SKM-1 treated with dmso at 0.1 percent for 144 hours (cell line): Measurements from ENCODE around the gene CYP4F11.
"Not testable (repeated sequence)": the region's sequence is repeated elsewhere in the genome, so short reads cannot be mapped to it uniquely, and the experiment has no call there.

ENCODE experiments used
- DNase-seq: peaks from one replicate; lab custom pipeline; 2025; ENCODE audit not compliant: unreplicated experiment; lab: John Stamatoyannopoulos, UW

CYP4F11 gene

DNA sequence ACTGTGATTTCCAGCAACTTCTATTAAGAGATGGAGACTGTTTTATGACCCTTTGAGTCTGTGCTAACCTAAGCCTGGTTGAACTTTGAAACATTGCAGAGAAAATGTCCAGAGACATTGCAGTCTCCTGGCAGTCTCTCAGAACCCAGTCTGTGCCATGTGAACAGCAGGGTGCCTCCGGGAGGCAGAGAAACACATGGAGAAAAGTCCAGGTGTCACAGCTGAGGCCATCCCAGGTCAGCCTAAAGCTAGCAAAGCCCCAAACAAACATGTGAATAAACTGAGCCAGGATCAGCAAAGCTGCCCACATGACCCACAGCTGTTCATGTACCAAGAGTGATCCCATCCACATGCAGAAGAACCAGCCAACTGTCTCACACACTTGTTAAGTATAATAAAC lies 7.8 kb downstream of the CYP4F11 start:
- no peak for DNase-seq

DNA sequence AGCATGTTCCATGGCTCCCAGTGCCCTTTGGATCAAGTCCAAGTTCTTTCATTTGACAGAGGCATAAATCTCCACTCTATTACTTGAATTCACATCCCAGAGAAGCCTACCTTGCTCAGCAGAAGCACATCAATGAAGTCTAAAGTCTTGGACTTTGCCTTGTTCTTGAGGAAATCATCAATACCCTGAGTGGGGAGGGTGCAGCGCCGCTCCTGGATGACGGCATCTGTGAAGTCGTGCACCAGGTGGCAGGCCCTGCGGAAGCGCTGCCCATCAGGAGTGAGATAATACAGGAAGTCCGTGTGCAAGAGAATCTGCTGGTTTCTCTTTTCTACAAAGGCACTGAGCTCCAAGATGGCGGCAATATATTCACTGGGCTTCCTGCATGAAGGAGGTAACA lies 10.6 kb downstream of the CYP4F11 start:
- no peak for DNase-seq

DNA sequence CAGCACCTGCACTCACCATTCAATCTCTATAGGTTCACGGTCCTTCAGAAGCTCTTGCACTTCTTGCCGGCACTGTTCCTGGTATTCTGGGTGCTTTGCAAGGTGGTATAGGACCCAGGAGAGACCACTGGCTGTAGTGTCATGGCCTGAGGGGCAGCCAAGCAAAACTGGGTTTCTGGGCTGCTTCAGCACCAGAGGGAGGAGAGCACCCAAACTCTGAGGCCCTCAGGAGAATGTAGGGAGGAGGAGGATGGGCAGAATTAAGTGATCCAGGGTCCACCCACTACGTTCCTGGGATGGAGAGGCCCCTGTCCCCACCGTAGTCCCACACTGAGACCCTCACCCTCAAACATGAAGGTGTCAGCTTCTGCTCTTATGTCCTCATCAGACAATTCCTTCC lies 12.3 kb downstream of the CYP4F11 start:
- DNase-seq = no peak

DNA sequence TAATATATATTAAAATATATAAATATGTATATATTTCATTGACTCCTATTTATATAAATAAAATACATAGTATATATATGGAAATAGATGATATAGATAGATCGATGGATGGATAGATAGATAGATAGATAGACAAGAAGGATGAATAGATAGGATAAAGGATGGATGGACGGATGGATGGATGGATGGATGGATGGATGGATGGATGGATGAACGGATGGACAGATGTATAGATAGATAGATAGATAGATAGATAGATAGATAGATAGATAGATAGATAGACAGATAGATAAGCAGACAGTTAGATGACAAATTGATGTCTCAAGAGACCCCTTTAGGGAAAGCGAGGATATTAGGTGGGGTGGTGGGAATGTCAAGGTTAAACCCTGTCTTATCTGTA lies 15.1 kb downstream of the CYP4F11 start:
- no peak for DNase-seq

DNA sequence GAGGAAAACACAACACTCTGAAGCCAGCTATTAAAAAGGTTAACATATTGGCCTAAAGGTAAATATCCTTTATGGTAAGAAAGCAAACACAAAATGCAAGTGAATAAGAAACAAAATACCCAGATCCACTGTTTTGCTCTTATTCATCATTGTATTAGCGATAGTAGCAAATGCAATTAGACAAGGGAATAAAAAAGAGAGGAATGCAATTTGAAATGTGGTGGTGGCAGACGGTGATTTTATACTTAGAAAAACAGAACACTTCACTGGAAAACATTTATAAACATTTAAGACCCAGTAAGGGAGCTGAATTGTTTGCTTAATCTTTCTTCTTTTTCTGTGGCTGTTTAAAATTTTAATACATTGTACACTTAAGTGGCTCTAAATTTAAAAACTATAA lies 19.2 kb downstream of the CYP4F11 start:
- no peak for DNase-seq

DNA sequence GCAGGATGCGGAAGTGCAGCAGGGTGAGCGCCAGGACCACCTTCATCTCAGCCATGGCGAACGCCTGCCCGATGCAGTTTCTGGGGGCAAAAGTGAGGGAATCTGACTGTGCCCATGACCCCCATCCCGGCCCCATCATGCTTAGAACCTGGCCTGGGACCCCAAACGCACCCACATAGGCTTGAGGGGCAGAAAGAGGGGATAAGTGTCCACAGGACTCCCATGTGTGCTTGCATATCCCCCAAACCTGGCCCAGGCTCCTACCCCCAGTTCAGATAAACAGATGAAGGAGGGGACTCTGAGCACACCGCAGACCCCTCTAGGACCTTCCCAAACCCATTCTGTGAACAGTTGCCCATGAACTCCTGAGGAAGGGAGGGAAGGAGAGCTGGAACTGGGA lies 20.5 kb downstream of the CYP4F11 start:
- no peak for DNase-seq

DNA sequence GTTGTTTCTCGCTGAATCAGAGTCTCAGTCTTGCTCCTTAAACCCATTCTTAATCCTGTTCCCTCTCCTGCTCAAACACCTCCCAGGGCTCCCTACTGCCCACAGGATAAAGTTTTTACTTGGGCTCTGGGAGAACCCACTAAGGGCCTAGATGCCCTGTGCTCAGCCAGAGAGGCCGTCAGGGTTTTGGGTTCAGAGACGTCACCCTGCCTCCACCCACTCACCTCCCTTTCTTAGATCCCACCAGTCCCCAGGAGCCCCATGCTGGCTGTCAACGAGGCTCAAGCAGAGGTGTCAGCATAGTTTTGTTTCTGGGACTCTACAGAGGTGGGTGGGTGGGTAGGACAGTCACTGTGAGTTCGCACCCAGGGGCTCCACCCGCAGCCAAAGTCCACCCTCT lies 20.9 kb downstream of the CYP4F11 start:
- DNase-seq = no peak

DNA sequence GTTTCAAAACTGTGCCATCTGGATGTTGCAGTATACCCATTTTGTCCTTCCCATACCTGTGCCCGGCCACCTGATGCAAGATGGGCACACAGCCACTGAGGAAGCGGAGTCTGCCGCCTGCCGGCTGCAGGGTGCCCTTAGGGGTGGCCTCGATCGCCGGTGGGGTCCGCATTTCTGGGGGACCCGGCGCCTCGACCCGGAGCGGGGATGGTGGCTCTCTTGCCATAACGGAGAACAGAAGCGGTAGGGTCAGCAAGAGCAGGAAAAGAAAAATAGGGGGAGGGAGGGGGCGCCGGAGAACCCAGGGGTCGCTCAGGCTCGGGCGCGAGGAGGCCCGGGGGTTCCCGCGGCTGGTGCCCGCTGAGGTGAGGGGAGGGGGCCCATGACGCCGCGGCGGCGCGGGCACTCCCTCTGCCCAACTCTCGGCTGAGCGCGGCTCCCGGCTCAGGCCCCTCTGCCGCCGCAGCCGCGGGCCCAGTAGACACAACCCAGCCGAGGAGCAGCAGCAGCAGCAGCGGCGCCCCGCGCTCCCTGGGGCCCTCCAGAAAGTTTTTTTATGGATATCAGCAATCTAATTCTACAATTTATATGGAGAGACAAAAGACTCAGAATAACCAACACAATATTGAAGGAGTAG lies 22.6 kb downstream of the CYP4F11 start:
- DNase-seq = no peak

DNA sequence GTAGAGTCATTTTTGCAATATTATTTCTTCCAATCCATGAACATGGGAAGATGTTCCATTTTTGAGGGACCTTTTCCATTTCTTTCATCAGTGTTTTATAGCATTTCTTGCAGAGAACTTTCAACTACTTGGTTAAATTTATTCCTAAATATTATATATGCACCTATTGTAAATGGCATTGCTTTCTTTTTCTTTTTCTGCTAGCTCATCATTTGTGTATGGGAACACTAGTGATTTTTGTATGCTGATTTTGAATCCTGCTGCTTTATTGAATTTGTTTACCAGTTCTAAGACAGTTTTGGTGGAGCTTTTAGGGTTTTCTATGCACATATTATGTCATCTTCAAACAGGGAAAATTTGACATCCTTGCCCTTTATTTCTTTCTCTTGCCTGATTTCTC lies 29.3 kb downstream of the CYP4F11 start:
- no peak for DNase-seq

DNA sequence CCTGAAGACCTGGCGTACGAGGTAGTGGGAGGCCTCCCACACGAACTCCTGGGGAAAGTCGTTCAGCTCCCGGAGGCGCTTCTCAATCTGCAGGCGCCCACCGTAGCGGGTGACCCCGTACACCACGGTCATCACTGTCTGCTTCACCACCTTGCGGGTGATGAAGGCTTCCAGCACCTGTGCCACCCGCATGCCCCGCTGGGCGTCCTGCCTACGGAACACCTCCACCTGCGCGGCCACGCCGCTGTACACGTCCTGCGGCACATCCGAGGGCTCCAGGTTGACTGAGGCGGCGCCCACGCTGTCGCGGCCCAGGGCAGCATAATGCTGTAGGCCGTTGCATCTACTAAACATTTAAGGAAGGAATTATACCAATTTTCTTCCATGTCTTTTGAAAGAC lies 31.4 kb downstream of the CYP4F11 start:
- DNase-seq = not testable (repeated sequence)

DNA sequence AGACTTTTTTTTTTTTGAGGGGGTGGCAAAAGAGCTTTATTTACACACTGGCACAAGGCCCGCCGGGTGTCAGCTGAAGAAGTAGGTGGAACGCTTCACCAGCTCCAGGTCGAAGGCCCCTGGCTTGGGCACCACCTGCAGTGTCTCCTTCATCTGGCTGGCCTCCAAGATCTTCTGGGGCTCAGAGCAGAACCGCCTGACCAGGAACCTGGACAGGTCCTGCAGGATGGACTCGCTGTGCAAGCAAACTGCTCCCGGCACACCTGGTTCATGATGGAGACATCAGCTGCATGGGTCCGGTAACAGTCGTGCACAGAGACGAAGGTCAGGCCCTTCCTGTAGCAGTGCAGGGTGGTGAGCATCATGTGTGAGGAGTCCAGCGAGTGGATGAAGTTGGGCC lies 32.1 kb downstream of the CYP4F11 start:
- no peak for DNase-seq

DNA sequence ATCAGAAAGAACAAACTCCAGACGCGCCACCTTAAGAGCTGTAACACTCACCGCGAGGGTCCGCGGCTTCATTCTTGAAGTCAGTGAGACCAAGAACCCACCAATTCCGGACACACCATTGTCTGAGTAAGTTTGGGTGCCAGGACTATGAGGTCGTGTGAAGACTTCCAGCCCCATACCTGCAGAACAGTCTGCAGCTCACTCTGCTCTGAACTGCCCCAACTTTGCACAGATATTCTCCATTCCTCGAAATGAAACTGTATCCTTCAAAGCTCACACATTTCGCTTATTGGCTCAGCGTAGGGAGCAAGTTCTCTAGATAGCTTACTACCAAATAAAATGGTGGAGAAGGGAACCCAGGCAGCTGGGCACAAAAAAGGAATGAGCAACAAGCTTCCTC lies 33.8 kb downstream of the CYP4F11 start:
- no peak for DNase-seq

DNA sequence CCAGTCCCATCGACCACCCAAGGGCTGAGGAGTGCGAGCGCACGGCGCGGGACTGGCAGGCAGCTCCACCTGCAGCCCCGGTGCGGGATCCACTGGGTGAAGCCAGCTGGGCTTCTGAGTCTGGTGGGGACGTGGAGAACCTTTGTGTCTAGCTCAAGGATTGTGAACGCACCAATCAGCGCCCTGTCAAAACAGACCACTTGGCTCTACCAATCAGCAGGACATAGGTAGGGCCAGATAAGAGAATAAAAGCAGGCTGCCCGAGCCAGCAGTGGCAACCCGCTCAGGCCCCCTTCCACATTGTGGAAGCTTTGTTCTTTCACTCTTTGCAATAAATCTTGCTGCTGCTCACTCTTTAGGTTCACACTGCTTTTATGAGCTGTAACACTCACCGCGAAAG lies 34.3 kb downstream of the CYP4F11 start:
- DNase-seq = not testable (repeated sequence)

DNA sequence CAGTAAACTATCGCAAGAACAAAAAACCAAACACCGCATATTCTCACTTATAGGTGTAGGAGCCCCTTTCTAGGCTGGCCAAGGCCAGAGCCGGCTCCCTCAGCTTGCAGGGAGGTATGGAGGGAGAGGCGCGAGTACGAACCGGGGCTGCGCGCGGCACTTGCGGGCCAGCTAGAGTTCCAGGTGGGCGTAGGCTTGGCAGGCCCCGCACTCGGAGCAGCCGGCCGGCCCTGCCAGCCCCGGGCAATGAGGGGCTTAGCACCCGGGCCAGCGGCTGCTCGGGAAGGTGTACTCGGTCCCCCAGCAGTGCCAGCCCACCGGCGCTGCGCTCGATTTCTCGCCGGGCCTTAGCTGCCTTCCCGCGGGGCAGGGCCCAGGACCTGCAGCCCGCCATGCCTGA lies 34.8 kb downstream of the CYP4F11 start:
- DNase-seq = not testable (repeated sequence)

DNA sequence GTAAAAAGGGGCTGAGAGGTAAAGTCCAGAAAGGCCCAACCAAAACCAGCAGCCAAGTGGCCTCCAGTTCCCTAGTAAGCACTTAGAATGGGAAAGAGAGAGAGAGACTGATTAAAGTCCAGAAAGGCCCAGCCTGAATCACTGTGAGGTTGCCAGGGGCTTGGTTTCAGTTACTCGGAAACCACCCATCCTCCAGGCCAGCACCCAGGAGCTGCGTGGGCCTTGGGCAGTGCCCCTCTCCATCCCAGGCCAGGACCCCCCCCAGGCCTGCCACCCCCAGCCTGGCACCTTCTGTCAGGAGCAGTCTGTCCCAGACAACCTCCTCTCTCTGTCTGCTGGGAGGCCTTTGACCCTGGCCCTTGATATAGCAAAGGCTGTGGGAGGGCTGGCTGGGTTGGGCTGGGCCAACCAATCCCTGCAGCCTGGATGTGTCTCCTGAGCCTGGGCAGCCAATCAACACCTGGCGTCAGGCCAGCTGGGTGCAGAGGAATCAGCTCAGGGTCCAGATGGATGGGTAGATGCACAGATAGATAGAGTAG lies 36.5 kb downstream of the CYP4F11 start, which contains the start of gene CYP4F2:
Gene CYP4F2, minus strand, starts transcription at position 337 of the 539 bp plus-strand sequence. CDS start 463 bp downstream, outside the sequence.
- no peak for DNase-seq

DNA sequence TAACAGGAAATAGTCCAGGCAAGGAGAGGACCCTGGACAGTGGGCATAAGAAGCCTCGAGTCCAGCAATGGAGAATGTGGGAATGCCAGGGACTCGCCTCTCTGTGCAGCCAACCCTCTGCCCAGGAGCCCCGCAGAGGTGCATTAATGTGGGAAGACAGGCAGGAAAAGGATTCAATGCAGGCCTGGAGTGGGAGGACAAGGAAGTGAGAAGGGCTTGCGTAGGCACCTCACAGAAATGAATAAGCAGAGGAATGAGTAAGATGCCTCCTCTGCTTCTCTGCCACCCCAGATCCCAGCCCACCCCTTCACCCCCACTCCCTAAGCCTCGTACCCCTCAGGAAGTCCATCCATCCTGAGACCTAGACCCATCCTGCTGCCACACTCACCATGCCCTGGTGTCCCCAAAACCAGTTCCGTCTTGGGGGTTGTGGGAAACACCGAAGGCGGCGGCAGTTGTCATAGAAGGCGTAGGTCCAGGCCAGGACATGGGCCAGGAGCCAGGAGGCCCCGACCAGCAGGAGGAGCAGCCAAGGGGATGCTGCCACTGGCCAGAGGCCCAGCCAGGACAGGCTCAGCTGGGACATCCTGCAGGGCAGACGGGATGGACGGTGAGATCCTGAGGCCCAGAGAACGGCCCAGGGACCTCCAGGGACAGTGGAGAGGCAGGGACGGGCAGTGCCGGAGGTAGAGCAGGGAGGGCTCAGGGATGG lies 37.1 kb downstream of the CYP4F11 start:
- no peak for DNase-seq

DNA sequence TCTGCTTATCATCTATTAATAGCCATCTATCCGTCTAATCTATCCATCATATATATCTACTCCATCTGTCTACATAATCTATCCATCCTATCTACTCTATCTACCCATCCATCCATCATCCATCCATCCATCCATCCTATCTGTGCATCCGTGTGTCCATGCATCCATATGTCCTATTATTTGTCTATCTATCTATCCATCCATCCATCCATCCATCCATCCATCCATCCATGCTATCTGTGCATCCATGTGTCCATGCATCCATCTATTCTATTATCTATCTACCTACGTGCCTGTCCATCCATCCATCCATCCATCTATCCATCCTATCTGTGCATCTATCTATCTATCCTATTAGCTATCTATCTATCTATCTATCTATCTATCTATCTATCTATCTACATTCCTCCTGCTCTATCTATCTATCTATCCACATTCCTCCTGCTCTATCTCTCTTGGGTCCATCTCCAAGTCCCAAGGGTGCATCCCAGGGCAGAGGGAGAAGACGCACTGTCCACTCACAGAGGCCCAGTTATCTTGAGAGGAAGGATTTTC lies 38.4 kb downstream of the CYP4F11 start:
- DNase-seq = no peak

DNA sequence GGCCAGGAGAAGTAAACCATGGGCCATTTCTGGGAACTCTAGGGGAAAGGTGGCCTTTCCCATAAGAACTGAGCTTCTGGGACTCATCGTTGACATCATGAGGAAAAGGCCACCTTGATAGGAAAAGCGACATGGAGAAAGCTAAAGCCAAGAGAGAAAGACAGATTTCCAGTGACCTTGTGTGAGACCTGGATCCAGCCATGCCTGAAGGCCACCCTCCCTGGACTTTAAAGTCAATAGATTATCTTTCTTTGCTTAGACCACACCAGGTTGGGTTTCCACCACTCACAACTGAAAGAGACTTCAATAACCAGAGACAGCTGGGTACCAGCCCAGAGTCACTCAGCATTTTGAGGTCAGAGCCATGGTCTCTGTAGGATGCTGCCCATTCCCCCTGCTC lies 40.0 kb downstream of the CYP4F11 start:
- DNase-seq = no peak

DNA sequence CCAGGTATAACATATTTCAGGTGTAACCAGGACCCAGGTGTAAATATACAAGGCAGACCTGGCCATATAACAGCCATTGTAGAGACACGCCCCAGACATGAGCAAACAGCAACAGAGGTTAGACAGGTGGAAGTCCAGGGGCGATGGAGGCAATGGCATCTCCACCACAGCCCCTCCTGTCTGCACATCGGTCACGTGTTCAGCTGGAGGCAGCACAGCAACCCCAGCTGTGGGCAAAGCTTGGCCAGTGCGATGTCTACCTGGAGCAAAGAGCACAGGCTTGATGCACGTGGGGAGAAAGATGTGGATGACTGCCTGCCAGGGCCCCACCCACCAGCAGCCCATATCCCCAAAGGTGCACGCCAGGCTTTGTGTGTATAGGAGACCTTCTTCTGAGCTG lies 40.9 kb downstream of the CYP4F11 start:
- no peak for DNase-seq

DNA sequence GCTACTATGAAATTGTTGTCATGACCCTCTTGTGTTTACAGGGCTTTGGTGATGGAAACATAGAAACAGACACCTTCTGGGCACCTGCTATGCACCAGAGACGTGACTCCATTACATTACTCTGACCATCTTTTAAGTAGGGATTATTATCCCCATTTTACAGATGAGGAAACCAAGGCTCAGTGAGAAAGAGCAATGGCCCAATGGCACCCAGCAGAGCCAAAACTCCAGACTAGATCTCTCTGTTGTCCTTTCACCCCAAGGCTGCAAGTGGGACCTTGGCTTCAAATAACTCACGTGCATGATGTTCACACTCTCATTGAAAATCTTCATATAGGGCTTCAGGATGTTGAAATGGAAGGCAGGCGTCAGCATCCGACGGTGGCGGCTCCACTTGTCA lies 42.3 kb downstream of the CYP4F11 start:
- no peak for DNase-seq

DNA sequence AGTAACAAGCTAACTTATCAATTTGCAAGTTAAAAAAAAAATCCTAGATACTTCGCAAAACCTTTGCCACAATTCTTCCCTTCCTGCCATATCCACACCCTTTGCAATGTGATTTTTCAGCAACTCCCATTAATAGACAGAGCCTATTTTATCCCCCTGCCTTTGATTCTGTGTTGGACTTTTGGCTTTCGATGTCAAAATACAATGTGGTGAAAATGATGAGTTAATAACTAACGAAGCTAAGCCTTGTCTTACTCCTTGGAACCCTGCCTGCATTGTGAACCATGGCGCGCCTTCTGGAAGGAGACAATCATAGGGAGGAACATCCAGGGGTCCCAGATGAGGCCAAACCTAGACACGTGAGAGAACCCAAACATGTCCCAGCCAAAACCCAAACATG lies 42.9 kb downstream of the CYP4F11 start:
- no peak for DNase-seq

DNA sequence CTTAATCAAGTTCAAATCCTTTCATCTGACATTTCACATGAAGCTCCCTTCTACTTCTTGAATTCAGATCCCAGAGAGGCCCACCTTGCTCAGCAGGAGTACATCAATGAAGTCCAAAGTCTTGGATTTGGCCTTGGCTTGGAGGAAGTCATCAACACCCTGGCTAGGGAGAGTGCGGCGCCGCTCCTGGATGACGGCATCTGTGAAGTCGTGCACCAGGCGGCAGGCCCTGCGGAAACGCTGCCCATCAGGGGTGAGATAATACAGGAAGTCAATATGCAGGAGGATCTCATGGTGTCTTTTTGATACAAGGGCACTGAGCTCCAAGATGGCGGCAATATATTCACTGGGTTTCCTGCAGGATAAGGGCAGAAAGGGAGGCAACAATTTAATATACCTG lies 45.0 kb downstream of the CYP4F11 start:
- DNase-seq = not testable (repeated sequence)
